Cardiac fibroblast (primary cell): Measurements from ENCODE around the gene SLC9A2.
A peak's percentile ranks its signal among the peaks of the same experiment; 100 is the strongest.

Experiments
- DNase-seq, 2 donors: peaks; one replicate each; pipeline versions ENCODE4 v3.0.0 to v3.0.0-alpha.2; 2010; ENCODE audit warnings: low read depth in 2 of 2
- H3K4me3 ChIP-seq, 2 donors: replicated peaks in 1 of 2; 1 replicate in 1 of 2; 2 replicates in 1 of 2; pipeline ENCODE4 v1.5.1; 2011; ENCODE audit warnings: low read depth in 2 of 2, low read length in 2 of 2, mild to moderate bottlenecking in 2 of 2, moderate library complexity in 1 of 2
- CTCF ChIP-seq: IDR thresholded peaks from one replicate; pipeline ENCODE4 v1.5.1; 2011; ENCODE audit warnings: low read depth, mild to moderate bottlenecking, low read length, inconsistent platforms

Gene SLC9A2

GRCh38 chr2:102737431-102737830 is 118.1 kb downstream of the SLC9A2 start:
- H3K4me3 ChIP-seq, result no peak overlapping the region
- no peak for DNase-seq
- no peak for TF ChIP-seq CTCF

- no peak for DNase-seq
- no peak for TF ChIP-seq CTCF
- H3K4me3 ChIP-seq, result no peak overlapping the region
These were observed 123.9 kb downstream of the SLC9A2 start for GRCh38 chr2:102743259-102743658.

- H3K4me3 ChIP-seq, result no peak overlapping the region
- DNase-seq, result no peak
- TF ChIP-seq CTCF, result no peak
These were observed 128.8 kb downstream of the SLC9A2 start for GRCh38 chr2:102748107-102748506.

- H3K4me3 ChIP-seq, result no peak overlapping the region
- no peak for DNase-seq
- no peak for TF ChIP-seq CTCF
These were observed 130.6 kb downstream of the SLC9A2 start for GRCh38 chr2:102749938-102750337.

GRCh38 chr2:102753563-102754159 is 134.3 kb downstream of the SLC9A2 start:
- H3K4me3 ChIP-seq, result no peak overlapping the region
- TF ChIP-seq CTCF, result peak; percentile 64
- DNase-seq, result peak; percentile 66 to 72

GRCh38 chr2:102754456-102755145 is 135.2 kb downstream of the SLC9A2 start:
- DNase-seq, result no peak
- no peak for TF ChIP-seq CTCF
- H3K4me3 ChIP-seq, result no peak overlapping the region
